Measurements from ENCODE around the gene TM7SF2. TPM values are rescaled to one million over a fixed set of nuclear protein-coding genes. Genes with fewer than 3 reads are reported as not detected.

Gene TM7SF2
- total RNA-seq, 1 experiment from 2014 or later = 49.5 TPM

DNA sequence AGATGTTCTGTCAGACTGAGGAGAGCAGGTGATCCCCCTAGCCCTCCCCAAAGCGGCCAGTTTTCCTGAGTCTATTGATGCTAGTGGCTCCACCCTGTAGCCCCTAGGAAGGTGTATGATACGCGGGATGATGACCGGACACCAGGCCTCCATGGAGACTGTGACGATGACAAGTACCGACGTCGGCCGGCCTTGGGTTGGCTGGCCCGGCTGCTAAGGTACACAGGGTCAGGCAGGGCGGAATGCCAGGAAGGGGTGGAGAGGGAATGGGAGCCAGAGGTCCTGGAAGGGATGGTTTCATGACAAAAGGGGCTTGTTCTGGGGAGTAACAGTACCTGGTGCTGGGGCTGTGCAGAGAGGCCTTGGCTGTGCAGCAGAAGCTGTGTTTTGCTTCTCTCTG lies 24.5 kb upstream of the TM7SF2 start:
- CTCF ChIA-PET = no interaction called here

DNA sequence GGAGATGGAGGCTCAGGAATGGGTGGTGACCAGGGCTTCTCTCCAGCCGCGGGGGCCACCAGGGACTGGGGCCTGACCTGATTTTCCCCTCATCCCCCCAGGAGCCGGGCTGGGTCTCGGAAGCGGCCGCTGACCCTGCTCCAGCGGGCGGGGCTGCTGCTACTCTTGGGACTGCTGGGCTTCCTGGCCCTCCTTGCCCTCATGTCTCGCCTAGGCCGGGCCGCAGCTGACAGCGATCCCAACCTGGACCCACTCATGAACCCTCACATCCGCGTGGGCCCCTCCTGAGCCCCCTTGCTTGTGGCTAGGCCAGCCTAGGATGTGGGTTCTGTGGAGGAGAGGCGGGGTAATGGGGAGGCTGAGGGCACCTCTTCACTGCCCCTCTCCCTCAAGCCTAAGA lies 23.8 kb upstream of the TM7SF2 start:
- no peak for TF ChIP-seq EZH2 (IDR thresholded peaks at IDR 0.05; ENCODE audit: low read depth)
- TF ChIP-seq, protein P1, sequence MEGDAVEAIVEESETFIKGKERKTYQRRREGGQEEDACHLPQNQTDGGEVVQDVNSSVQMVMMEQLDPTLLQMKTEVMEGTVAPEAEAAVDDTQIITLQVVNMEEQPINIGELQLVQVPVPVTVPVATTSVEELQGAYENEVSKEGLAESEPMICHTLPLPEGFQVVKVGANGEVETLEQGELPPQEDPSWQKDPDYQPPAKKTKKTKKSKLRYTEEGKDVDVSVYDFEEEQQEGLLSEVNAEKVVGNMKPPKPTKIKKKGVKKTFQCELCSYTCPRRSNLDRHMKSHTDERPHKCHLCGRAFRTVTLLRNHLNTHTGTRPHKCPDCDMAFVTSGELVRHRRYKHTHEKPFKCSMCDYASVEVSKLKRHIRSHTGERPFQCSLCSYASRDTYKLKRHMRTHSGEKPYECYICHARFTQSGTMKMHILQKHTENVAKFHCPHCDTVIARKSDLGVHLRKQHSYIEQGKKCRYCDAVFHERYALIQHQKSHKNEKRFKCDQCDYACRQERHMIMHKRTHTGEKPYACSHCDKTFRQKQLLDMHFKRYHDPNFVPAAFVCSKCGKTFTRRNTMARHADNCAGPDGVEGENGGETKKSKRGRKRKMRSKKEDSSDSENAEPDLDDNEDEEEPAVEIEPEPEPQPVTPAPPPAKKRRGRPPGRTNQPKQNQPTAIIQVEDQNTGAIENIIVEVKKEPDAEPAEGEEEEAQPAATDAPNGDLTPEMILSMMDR (conservative IDR thresholded peaks at IDR 0.05) = no peak
- no peaks in the 10 kb centered on the region for H3K27me3 ChIP-seq (ENCODE audit: insufficient read depth, low read depth)
- H3K9me2 ChIP-seq (ENCODE audit: insufficient read depth) = no peaks in the 10 kb centered on the region
- no peaks in the 10 kb centered on the region for H4K20me1 ChIP-seq (ENCODE audit: insufficient read depth)
- no peak for DNase-seq
- H2AFZ ChIP-seq = no peak overlapping the region
- intact Hi-C loops (cut with micrococcal nuclease; ENCODE audit: unreplicated experiment) = no loop called here
- no peaks in the 10 kb centered on the region for H3K9me3 ChIP-seq (ENCODE audit: insufficient read depth, low read depth)
- peaks cover 13% of the 10 kb centered on the region for H3K36me3 ChIP-seq (ENCODE audit: low read depth)
- H3K4me1 ChIP-seq (replicated peaks; ENCODE audit: insufficient read depth) = peaks cover 13% of the 10 kb centered on the region
- POLR2A ChIA-PET (ENCODE audit: unreplicated experiment) = no interaction called here
- BruUV-seq (replicated peaks) = no TSS peak
- no peak overlapping the region for H3K4me2 ChIP-seq
- H3K79me2 ChIP-seq (ENCODE audit: low read depth) = peaks cover 29% of the 10 kb centered on the region
- H3F3A ChIP-seq (ENCODE audit: insufficient read depth, low read depth) = peaks cover 21% of the 10 kb centered on the region; the same call in 1 of the 2 replicates
- no peak overlapping the region for H3K4me3 ChIP-seq
- no peak overlapping the region for H3K27ac ChIP-seq
- CTCF ChIA-PET = no interaction called here

More for the DNA sequence above, 24.5 kb upstream of the TM7SF2 start:
- no peaks in the 10 kb centered on the region for H4K20me1 ChIP-seq (ENCODE audit: insufficient read depth)
- peaks cover 35% of the 10 kb centered on the region for H3K79me2 ChIP-seq (ENCODE audit: low read depth)
- peaks cover 17% of the 10 kb centered on the region for H3K4me1 ChIP-seq (replicated peaks; ENCODE audit: insufficient read depth)
- BruUV-seq (replicated peaks) = no TSS peak
- TF ChIP-seq EZH2 (IDR thresholded peaks at IDR 0.05; ENCODE audit: low read depth) = no peak
- TF ChIP-seq, protein P1 (conservative IDR thresholded peaks at IDR 0.05) = no peak
- H3K36me3 ChIP-seq (ENCODE audit: low read depth) = peaks cover 13% of the 10 kb centered on the region
- no peak overlapping the region for H3K4me3 ChIP-seq
- H3K9me2 ChIP-seq (ENCODE audit: insufficient read depth) = no peaks in the 10 kb centered on the region
- POLR2A ChIA-PET (ENCODE audit: unreplicated experiment) = no interaction called here
- DNase-seq = no peak
- H3K9me3 ChIP-seq (ENCODE audit: insufficient read depth, low read depth) = no peaks in the 10 kb centered on the region
- peaks cover 18% of the 10 kb centered on the region; the same call in 1 of the 2 replicates for H3F3A ChIP-seq (ENCODE audit: insufficient read depth, low read depth)
- H3K4me2 ChIP-seq = no peak overlapping the region
- intact Hi-C loops (cut with micrococcal nuclease; ENCODE audit: unreplicated experiment) = no loop called here
- no peak overlapping the region for H3K27ac ChIP-seq
- no peak overlapping the region for H2AFZ ChIP-seq
- no peaks in the 10 kb centered on the region for H3K27me3 ChIP-seq (ENCODE audit: insufficient read depth, low read depth)

DNA sequence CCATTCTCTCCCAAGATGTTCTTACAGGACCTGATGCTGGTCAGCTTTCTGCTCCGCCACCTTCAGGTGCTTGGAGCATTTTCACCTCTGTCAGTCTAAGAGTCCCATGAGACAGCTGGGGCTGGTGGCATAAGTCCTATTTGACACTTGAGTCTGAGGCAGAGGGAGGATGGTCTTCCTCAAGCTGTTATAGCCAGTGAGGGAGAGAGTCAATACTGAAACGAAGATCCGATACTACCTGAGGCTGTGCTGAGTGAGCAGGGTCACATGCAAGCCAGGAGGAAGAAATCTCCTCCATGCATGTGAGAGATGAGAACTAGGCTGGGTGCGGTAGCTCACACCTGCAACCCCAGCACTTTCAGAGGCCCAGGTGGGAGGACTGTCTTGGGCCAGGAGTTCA lies 22.1 kb upstream of the TM7SF2 start:
- POLR2A ChIA-PET (ENCODE audit: unreplicated experiment) = no interaction called here
- H3K79me2 ChIP-seq (ENCODE audit: low read depth) = peaks cover 16% of the 10 kb centered on the region
- no peak overlapping the region for H3K4me3 ChIP-seq
- no TSS peak for BruUV-seq (replicated peaks)
- no peaks in the 10 kb centered on the region for H4K20me1 ChIP-seq (ENCODE audit: insufficient read depth)
- H3K36me3 ChIP-seq (ENCODE audit: low read depth) = peaks cover 13% of the 10 kb centered on the region
- H3K4me1 ChIP-seq (replicated peaks; ENCODE audit: insufficient read depth) = peaks cover 10% of the 10 kb centered on the region
- CTCF ChIA-PET = no interaction called here
- intact Hi-C loops (cut with micrococcal nuclease; ENCODE audit: unreplicated experiment) = no loop called here
- TF ChIP-seq, protein P1 (conservative IDR thresholded peaks at IDR 0.05) = no peak
- TF ChIP-seq EZH2 (IDR thresholded peaks at IDR 0.05; ENCODE audit: low read depth) = no peak
- H3F3A ChIP-seq (ENCODE audit: insufficient read depth, low read depth) = peaks cover 35% of the 10 kb centered on the region; the same call in 1 of the 2 replicates
- no peak for DNase-seq
- no peak overlapping the region for H2AFZ ChIP-seq
- H3K27ac ChIP-seq = no peak overlapping the region
- H3K9me3 ChIP-seq (ENCODE audit: insufficient read depth, low read depth) = no peaks in the 10 kb centered on the region
- H3K27me3 ChIP-seq (ENCODE audit: insufficient read depth, low read depth) = no peaks in the 10 kb centered on the region
- H3K9me2 ChIP-seq (ENCODE audit: insufficient read depth) = no peaks in the 10 kb centered on the region
- no peak overlapping the region for H3K4me2 ChIP-seq
